ENCODE measurements around the gene CCDC86.

DNA sequence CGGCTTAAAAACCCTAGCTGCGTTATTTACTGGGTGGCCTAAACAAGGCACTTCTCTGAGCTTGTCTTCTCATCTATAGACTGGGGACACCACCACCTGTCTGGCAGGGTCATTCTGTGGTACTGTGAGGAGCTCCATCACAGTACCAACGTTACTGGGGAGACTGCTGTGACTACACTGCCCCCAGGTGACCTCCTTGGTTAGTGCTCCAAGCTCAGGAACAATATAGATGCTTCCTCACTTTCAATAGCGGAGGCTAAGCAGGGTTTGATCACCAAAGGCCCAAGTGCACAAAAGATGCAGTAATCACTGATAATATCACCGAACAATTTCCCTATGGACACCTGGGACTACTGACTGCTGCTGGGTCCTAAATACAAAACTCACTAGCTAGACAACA lies 45.6 kb downstream of the CCDC86 start:
- TF ChIP-seq OSR1 (CRISPR knock-in tag; IDR thresholded peaks at IDR 0.05) (no peak), ZC3H10 (CRISPR knock-in tag; IDR thresholded peaks at IDR 0.05) (no peak), ESRRG (CRISPR knock-in tag; IDR thresholded peaks at IDR 0.05) (no peak)
